K562 (cell line): ENCODE results near the gene BMP2K. TPM values are rescaled to one million over a fixed set of nuclear protein-coding genes. Genes with fewer than 3 reads are reported as not detected.
A peak's percentile ranks its signal among the peaks of the same experiment; 100 is the strongest.

Source experiments
- ATAC-seq: fragments of 200-7000 bp; cut with Tn5 transposase; 3 replicates; pipeline ENCODE4 v1.9.1; 2020; ENCODE audit warnings: moderate library complexity
- BruUV-seq: library from RNA; stranded (reverse); fragments of 400-500 nt; replicated peaks from 2 replicates; lab custom pipeline; 2021; lab: Mats Ljungman, UMichigan
- CTCF ChIA-PET: fragments of 300-600 bp; formaldehyde crosslinking; extraction: SDS; loops from one replicate; lab custom pipeline; 2021; ENCODE audit warnings: low intra/inter-chr PET ratio; lab: Yijun Ruan, JAX
- POLR2A ChIA-PET: fragments of 300-600, 350-650 bp; sonication (Branson Sonifier 250); formaldehyde crosslinking; extraction: SDS; loops from one replicate; lab custom pipeline; 2021; ENCODE audit warnings: antibody characterized with exemption, inconsistent platforms; lab: Yijun Ruan, JAX
- DNase-seq, 4 experiments: peaks; one replicate each; pipeline versions ENCODE4 v3.0.0 to v3.0.0-alpha.2; 2011 to 2018; ENCODE audit warnings: low spot score in 3 of 4, mixed read lengths in 3 of 4; ENCODE audit errors: extremely low read depth in 1 of 4
- FAIRE-seq: peaks from 2 replicates; lab custom pipeline; 2011; peaks lifted over from hg19 to GRCh38; lab: Jason Lieb, UNC
- H2AFZ ChIP-seq: 2 replicates; pipeline ENCODE4 v1.6.0; 2011; ENCODE audit warnings: low read depth, low read length, control low read depth, inconsistent platforms
- H3K27ac ChIP-seq: fragments of 200-600 bp; 3 replicates; pipeline ENCODE4 v1.8.0; 2011; ENCODE audit warnings: low read depth, mild to moderate bottlenecking, control low read depth, inconsistent platforms, low read length, moderate library complexity, mixed read lengths; ENCODE audit errors: extremely low read depth
- H3K27me3 ChIP-seq, 2 experiments: fragments of 300-600 bp in 1 of 2; 2 replicates in 1 of 2; 3 replicates in 1 of 2; pipeline versions ENCODE4 v1.6.0 to v1.8.0; 2011; ENCODE audit warnings: inconsistent platforms in 2 of 2, low read length in 2 of 2, mild to moderate bottlenecking in 1 of 2, mixed read lengths in 1 of 2, moderate library complexity in 1 of 2; ENCODE audit not compliant: control insufficient read depth in 2 of 2, insufficient read depth in 2 of 2
- H3K36me3 ChIP-seq: fragments of 300-600 bp; 3 replicates; pipeline ENCODE4 v1.8.0; 2011; ENCODE audit warnings: mild to moderate bottlenecking, low read length, inconsistent platforms; ENCODE audit not compliant: control insufficient read depth, insufficient read depth
- H3K4me1 ChIP-seq, 2 experiments: fragments of 200-600 bp in 1 of 2; replicated peaks in 1 of 2; 2 replicates in 1 of 2; 3 replicates in 1 of 2; pipeline versions ENCODE4 v1.5.1 to v1.8.0; 2011; ENCODE audit warnings: inconsistent platforms in 2 of 2, low read length in 2 of 2, mild to moderate bottlenecking in 1 of 2, mixed read lengths in 1 of 2, moderate library complexity in 1 of 2; ENCODE audit not compliant: control insufficient read depth in 2 of 2, insufficient read depth in 2 of 2
- H3K4me2 ChIP-seq: 2 replicates; pipeline ENCODE4 v1.6.1; 2011; ENCODE audit warnings: low read length, control low read depth, inconsistent platforms, mixed read lengths; ENCODE audit not compliant: insufficient read depth
- H3K4me3 ChIP-seq: fragments of 200-600 bp; sonication (generic), shearing (Covaris generic); 2 replicates; pipeline ENCODE4 v1.5.1; 2016; ENCODE audit warnings: control low read depth, inconsistent platforms
- H3K79me2 ChIP-seq: fragments of 200-600 bp; 3 replicates; pipeline ENCODE4 v1.8.0; 2011; ENCODE audit warnings: low read length, inconsistent platforms; ENCODE audit not compliant: control insufficient read depth, insufficient read depth
- H3K9ac ChIP-seq, 2 experiments: 2 replicates each; pipeline versions ENCODE4 v1.6.0 to v1.6.1; 2011; ENCODE audit warnings: low read depth in 2 of 2, low read length in 2 of 2, control low read depth in 1 of 2, inconsistent platforms in 1 of 2, mild to moderate bottlenecking in 1 of 2, mixed read lengths in 1 of 2; ENCODE audit not compliant: insufficient read depth in 1 of 2
- H3K9me1 ChIP-seq: one replicate; pipeline ENCODE4 v1.6.0; 2011; ENCODE audit warnings: inconsistent platforms, mild to moderate bottlenecking, low read length, moderate library complexity; ENCODE audit not compliant: control insufficient read depth, insufficient read depth
- H3K9me3 ChIP-seq: replicated peaks from 2 replicates; pipeline ENCODE4 v1.5.1; 2011; ENCODE audit warnings: low read depth, low read length, inconsistent platforms; ENCODE audit not compliant: control insufficient read depth, insufficient read depth
- H4K20me1 ChIP-seq: replicated peaks from 2 replicates; pipeline ENCODE4 v1.6.1; 2011; ENCODE audit warnings: low read length, inconsistent platforms, mixed read lengths; ENCODE audit not compliant: control insufficient read depth, insufficient read depth
- CSDE1 ChIP-seq, 2 experiments: fragments of 450-650 bp; IDR thresholded peaks; 2 replicates each; pipeline ENCODE4 v1.6.1; 2016; ENCODE audit warnings: mild to moderate bottlenecking in 1 of 2
- EP400 ChIP-seq: fragments of 450-650 bp; IDR thresholded peaks from 2 replicates; pipeline ENCODE4 v1.6.1; 2017; ENCODE audit warnings: antibody characterized with exemption, mild to moderate bottlenecking, moderate library complexity
- FOXJ2 ChIP-seq: fragments of 200-800 bp; sonication (Bioruptor generic); IDR thresholded peaks from 2 replicates; pipeline ENCODE4 v1.6.1; 2016; ENCODE audit warnings: missing genetic modification characterization, missing compliant biosample characterization
- KHSRP ChIP-seq: fragments of 450-650 bp; IDR thresholded peaks from 2 replicates; pipeline ENCODE4 v1.6.1; 2017
- MEIS2 ChIP-seq: fragments of 450-650 bp; IDR thresholded peaks from 2 replicates; pipeline ENCODE4 v1.6.1; 2014; ENCODE audit warnings: mild to moderate bottlenecking; ENCODE audit not compliant: partially characterized antibody
- POLR2H ChIP-seq: IDR thresholded peaks from 2 replicates; pipeline ENCODE4 v1.6.1; 2016; ENCODE audit warnings: missing genetic modification characterization, low read depth, mild to moderate bottlenecking, control low read depth, missing compliant biosample characterization, moderate library complexity
- WGBS: fragments of 100-300 bp; shearing (Covaris generic); methylation state at CpG from one replicate; pipeline ENCODE4 v1.1.6; 2016; ENCODE audit warnings: low coverage, mixed read lengths; ENCODE audit not compliant: insufficient coverage; ENCODE audit errors: missing lambda C conversion rate; 5-methylcytosine and 5-hydroxymethylcytosine counted together
- in situ Hi-C: fragments of 300-500 bp; cut with MboI; formaldehyde crosslinking; loops from 4 replicates; pipeline ENCODE4 v1.15.0; 2018; ENCODE audit warnings: inconsistent platforms, mixed read lengths
- intact Hi-C: fragments of 100-400 bp; cut with micrococcal nuclease; formaldehyde crosslinking; loops from 2 replicates; pipeline ENCODE4 v1.14.2; 2022
- polyA plus RNA-seq, 8 experiments: library from polyadenylated mRNA; depleted of rRNA in 4 of 8; stranded (reverse) in 5 of 8; unstranded in 3 of 8; fragments of >200 nt; fragmentation: Nextera tagmentation in 2 of 8; fragmentation: Illumina TruSeq in 1 of 8; extraction: Ambion mirVana in 2 of 8; extraction: Trizol in 1 of 8; gene quantifications; 2 replicates each; pipeline versions ENCODE4 v1.2.1 to v1.2.3, GENCODE V29; 2011 to 2014; ENCODE audit warnings: inconsistent platforms in 1 of 8, missing spikeins in 1 of 8
- total RNA-seq, 7 experiments: library from RNA; depleted of rRNA in 6 of 7; stranded (reverse); fragments of >200 nt in 6 of 7; fragmentation: Illumina TruSeq in 2 of 7; extraction: Trizol in 2 of 7; gene quantifications; 2 replicates each; pipeline versions ENCODE4 v1.2.1 to v1.2.3, GENCODE V29; 2011 to 2021; ENCODE audit warnings: low replicate concordance in 1 of 7
- TF ChIP-seq, protein P1 (sequence below): fragments of 450-650 bp; IDR thresholded peaks from 2 replicates; pipeline ENCODE4 v1.6.1; 2016; ENCODE audit warnings: low read depth
- TF ChIP-seq, protein P2 (sequence below), 2 experiments: fragments of 450-650 bp in 1 of 2; sonication (generic) in 1 of 2; formaldehyde crosslinking in 1 of 2; IDR thresholded peaks in 1 of 2; conservative IDR thresholded peaks in 1 of 2; 2 replicates each; pipeline versions ENCODE4 v1.6.1 to v1.8.1; 2016 to 2023; ENCODE audit warnings: mild to moderate bottlenecking in 2 of 2, moderate library complexity in 2 of 2, inconsistent platforms in 1 of 2, missing genetic modification reagents in 1 of 2
- TF ChIP-seq, protein P3 (sequence below): fragments of 450-650 bp; IDR thresholded peaks from 2 replicates; pipeline ENCODE4 v1.6.1; 2016

The BMP2K gene
- total and polyA plus RNA-seq, 9 of the 15 experiments (the other 6 are each of a cell fraction or from before 2014, with no cell fraction given), result 17.0 to 217 (median 104) TPM

DNA sequence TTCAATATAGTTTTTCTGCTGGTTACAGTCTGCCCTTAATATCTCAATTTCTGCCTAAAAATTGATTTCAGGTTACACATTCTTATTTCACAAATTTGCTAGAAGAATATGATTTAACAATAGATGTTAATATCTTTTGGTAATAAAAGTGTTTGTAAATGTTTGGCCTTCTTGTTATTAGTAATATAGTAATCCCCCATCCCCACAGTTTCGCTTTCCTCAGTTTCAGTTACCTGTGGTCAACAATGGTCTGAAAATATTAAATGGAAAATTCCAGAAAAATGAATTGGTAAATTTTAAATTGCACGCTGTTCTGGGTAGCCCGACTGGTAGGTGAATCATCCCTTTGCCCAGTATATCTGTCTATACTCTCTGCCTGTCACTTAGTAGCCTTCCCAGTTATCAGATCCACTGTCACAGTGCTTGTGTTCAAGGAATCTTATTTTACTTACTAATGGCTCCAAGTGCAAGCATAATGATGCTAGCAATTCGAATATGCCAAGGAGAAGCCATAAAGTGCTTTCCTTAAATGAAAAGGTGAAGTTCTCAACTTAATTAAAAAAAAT lies 3.5 kb upstream of the BMP2K start (continued):
- peak; percentile 78 for TF ChIP-seq MEIS2

DNA sequence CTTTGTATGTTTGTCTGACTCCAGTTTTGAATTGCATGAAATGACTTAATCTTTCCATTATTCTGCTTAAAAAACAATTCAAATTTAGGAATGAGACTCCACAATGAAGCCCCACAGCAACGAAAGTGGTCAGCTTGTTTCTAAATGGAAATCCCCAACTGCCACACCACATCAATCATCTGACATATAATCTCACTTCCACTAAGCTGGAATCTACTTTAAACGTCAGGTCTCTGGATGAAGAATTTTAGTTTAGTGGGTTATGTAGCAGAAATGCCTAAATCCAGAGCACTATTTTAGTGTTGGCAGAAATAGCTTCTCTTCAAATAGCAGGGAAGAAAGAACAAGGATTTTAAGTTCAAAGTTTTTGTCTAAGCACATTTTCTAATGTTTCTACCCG lies 1.7 kb upstream of the BMP2K start:
- peak overlapping the region; percentile 89 for H3K4me3 ChIP-seq
- peak in 1 of 4 experiments; percentile 50 for DNase-seq
- peak overlapping the region; percentile 98; the same call in 2 of the 3 replicates for H3K27ac ChIP-seq
- no peaks in the 10 kb centered on the region for H3K9me1 ChIP-seq
- ChIA-PET POLR2A (interaction anchor here (0.7 to 1.6 kb wide), 2 partner anchors 145 to 781 kb away, joined by 5 read pairs; no protein-coding TSS in a partner anchor), CTCF (interaction anchor here (0.6 kb wide), 1 partner anchor 50 kb away, joined by 5 read pairs; no protein-coding TSS in a partner anchor)
- 6% methylated on average over 3 of the region's 3 CpGs for WGBS
- peaks cover 7% of the 10 kb centered on the region for H4K20me1 ChIP-seq
- H3K36me3 ChIP-seq, result peaks cover 6% of the 10 kb centered on the region; the same call in 2 of the 3 replicates
- H3K9ac ChIP-seq, result peak overlapping the region in 1 of 2 experiments; percentile 99; a peak in 2 of 4 replicates
- in situ Hi-C loops, result no loop called here
- H3K4me2 ChIP-seq, result peak overlapping the region; percentile 91
- ATAC-seq, result no peak
- peak overlapping the region; percentile 41; the same call in 1 of the 2 replicates for H2AFZ ChIP-seq
- H3K27me3 ChIP-seq, result no peaks in the 10 kb centered on the region
- BruUV-seq, result no TSS peak
- intact Hi-C loops, result loop anchor here (2.0 kb wide), 1 partner anchor 42 kb away; no protein-coding TSS in a partner anchor
- H3K79me2 ChIP-seq, result peaks cover 47% of the 10 kb centered on the region
- H3K9me3 ChIP-seq, result no peaks in the 10 kb centered on the region
- no peak for FAIRE-seq
- peaks cover 15 to 38% of the 10 kb centered on the region in 2 experiments for H3K4me1 ChIP-seq
- TF ChIP-seq POLR2H (peak; percentile 21; the same call in 1 of the 2 replicates), KHSRP (no peak), EP400 (peak; percentile 22; the same call in 1 of the 2 replicates), FOXJ2 (tag) (0 out of 2 replicates have a peak, but pooled peaks have one; percentile 22), CSDE1 (IDR thresholded peaks at IDR 0.05) (no peak)
- TF ChIP-seq, protein P1, sequence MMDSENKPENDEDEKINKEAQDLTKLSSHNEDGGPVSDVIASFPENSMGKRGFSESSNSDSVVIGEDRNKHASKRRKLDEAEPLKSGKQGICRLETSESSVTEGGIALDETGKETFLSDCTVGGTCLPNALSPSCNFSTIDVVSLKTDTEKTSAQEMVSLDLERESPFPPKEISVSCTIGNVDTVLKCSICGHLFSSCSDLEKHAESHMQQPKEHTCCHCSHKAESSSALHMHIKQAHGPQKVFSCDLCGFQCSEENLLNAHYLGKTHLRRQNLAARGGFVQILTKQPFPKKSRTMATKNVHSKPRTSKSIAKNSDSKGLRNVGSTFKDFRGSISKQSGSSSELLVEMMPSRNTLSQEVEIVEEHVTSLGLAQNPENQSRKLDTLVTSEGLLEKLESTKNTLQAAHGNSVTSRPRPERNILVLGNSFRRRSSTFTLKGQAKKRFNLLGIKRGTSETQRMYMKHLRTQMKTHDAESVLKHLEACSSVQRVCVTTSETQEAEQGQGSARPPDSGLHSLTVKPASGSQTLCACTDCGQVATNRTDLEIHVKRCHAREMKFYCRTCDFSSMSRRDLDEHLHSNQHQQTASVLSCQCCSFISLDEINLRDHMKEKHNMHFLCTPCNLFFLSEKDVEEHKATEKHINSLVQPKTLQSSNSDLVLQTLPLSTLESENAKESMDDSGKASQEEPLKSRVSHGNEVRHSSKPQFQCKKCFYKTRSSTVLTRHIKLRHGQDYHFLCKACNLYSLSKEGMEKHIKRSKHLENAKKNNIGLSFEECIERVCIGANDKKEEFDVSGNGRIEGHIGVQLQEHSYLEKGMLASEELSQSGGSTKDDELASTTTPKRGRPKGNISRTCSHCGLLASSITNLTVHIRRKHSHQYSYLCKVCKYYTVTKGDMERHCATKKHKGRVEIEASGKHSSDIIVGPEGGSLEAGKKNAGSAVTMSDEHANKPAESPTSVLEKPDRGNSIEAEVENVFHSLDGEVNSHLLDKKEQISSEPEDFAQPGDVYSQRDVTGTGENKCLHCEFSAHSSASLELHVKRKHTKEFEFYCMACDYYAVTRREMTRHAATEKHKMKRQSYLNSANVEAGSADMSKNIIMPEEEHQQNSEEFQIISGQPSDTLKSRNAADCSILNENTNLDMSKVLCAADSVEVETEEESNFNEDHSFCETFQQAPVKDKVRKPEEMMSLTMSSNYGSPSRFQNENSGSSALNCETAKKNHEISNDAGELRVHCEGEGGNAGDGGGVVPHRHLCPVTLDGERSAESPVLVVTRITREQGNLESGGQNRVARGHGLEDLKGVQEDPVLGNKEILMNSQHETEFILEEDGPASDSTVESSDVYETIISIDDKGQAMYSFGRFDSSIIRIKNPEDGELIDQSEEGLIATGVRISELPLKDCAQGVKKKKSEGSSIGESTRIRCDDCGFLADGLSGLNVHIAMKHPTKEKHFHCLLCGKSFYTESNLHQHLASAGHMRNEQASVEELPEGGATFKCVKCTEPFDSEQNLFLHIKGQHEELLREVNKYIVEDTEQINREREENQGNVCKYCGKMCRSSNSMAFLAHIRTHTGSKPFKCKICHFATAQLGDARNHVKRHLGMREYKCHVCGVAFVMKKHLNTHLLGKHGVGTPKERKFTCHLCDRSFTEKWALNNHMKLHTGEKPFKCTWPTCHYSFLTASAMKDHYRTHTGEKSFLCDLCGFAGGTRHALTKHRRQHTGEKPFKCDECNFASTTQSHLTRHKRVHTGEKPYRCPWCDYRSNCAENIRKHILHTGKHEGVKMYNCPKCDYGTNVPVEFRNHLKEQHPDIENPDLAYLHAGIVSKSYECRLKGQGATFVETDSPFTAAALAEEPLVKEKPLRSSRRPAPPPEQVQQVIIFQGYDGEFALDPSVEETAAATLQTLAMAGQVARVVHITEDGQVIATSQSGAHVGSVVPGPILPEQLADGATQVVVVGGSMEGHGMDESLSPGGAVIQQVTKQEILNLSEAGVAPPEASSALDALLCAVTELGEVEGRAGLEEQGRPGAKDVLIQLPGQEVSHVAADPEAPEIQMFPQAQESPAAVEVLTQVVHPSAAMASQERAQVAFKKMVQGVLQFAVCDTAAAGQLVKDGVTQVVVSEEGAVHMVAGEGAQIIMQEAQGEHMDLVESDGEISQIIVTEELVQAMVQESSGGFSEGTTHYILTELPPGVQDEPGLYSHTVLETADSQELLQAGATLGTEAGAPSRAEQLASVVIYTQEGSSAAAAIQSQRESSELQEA, result no peak
- TF ChIP-seq, protein P2, sequence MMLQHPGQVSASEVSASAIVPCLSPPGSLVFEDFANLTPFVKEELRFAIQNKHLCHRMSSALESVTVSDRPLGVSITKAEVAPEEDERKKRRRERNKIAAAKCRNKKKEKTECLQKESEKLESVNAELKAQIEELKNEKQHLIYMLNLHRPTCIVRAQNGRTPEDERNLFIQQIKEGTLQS (IDR thresholded peaks at IDR 0.05), result no peak
- TF ChIP-seq, protein P2 (CRISPR knock-in tag; conservative IDR thresholded peaks at IDR 0.05), result 0 out of 2 replicates have a peak, but pooled peaks have one; percentile 12
- TF ChIP-seq, protein P3, sequence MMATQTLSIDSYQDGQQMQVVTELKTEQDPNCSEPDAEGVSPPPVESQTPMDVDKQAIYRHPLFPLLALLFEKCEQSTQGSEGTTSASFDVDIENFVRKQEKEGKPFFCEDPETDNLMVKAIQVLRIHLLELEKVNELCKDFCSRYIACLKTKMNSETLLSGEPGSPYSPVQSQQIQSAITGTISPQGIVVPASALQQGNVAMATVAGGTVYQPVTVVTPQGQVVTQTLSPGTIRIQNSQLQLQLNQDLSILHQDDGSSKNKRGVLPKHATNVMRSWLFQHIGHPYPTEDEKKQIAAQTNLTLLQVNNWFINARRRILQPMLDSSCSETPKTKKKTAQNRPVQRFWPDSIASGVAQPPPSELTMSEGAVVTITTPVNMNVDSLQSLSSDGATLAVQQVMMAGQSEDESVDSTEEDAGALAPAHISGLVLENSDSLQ, result peak; percentile 92
